HG02884 (cell line): Measurements from ENCODE around the gene JPH2.

ENCODE experiments used
- ATAC-seq: cut with Tn5 transposase; IDR thresholded peaks from one replicate; pipeline ENCODE4 v1.9.1; 2021; ENCODE audit warnings: mild to moderate bottlenecking, moderate library complexity; ENCODE audit not compliant: unreplicated experiment

JPH2 gene

DNA sequence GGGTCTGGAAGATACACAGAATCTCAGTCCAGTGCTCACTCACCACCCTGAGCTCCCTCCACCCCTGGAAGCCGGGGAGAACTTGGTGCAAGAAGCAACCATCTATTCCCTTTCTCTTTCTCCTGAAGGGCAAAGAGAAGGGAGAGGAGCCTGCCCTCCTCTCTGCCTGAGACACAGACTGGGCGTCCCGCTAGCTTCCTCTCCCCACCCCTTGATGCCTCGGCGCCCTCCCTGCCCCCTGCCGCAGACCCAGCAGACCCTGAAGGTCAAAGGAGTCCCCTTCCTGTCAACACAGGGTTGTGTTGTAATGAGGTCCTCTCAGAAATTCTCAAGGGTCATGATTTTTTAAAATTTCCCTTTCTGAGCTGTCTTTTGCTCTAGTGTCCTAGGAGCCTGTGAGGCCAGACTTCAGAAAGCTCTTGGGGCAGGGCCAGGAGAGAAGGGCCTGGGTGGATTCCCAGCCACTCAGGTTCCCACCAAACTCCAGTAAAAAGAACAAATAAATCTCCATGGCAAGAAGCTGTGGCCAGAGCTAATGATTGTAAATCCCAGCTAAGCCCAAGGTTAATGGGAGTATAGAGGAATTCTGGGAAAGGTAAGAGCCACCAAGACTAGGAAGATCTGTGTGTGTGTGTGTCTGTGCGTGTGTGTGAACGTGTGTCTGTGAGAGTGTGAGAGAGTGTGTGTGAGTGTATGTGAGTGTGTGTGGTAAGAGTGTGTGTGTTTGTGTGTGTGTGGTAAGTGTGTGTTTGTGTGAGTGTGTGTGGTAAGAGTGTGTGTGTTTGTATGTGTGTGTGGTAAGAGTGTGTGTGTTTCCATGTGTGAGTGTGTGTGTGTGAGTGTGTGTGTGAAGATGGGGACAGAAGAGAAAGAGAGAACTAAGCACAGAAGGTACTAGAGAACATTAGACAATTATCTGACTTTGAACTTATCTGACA, 1.1 kb upstream of the JPH2 start:
- ATAC-seq: no peak

- ATAC-seq: no peak
Observed at GRCh38 chr20:44186674-44187053, 324 bp downstream of the JPH2 start.

DNA sequence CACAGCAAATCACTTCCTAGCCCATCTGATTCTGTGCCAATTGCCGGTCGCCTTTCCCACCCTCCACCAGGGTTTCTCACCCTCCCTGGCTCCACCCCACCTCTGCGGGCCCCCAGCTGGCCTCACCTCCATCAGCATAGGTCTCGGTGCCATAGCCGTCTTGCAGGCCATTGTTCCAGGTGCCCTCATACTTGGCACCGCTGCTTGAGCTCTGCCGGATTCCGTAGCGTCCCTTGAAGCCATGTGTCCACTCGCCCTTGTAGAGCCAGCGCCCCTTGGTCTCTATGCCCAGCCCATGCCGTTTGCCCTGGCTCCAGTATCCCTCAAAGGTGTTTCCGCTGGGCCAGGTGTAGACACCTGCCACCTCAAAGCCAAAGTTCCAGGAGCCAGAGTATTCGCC, 787 bp downstream of the JPH2 start:
- ATAC-seq: no peak

- ATAC-seq: no peak
Observed at GRCh38 chr20:44185574-44185973, 1.4 kb downstream of the JPH2 start.

GRCh38 chr20:44183282-44183681, 3.7 kb downstream of the JPH2 start:
- no peak for ATAC-seq

- no peak for ATAC-seq
Observed at GRCh38 chr20:44182863-44183262, 4.1 kb downstream of the JPH2 start.

GRCh38 chr20:44182135-44182765, 4.7 kb downstream of the JPH2 start:
- no peak for ATAC-seq

DNA sequence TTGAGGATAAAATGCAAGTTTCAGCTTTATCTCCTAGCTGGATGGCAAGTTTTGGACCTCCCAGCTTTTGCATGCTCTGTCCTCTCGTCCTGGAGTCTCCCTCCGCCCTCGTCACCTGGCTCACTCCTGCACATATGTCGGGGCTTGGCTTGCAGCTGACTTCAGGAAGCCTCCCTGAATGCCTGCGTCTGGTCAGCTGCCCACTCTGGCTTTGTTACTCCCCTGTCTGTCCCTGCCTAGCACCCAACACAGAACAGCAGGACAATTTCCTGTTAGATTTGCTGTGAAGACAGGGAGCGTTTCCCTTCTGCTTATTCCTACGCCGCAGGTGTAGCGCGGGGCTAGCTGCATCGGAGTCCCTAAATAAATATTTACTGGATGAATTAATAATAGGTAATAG, 5.4 kb downstream of the JPH2 start:
- ATAC-seq: no peak

DNA sequence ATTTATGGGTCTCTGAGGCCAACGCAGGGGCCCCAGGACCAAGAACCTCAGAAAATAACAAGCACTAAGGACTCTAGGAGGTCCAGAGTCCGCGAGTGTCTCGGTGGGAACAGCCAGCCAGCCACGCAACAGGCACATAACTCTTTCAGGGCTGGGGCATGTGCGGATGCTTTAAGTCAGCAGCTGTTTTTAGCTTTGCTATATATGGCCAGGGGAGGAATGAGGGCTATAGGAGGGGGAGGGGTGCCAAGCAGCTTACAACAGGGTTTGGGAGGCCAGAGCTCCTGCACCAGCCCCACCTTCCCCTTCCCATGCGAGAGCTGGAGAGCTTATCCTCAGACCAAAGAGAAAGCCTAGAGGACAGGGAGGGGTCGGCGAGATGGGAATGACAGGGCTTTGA, 6.2 kb downstream of the JPH2 start:
- no peak for ATAC-seq

- ATAC-seq: no peak
Observed at GRCh38 chr20:44176833-44177534, 10.0 kb downstream of the JPH2 start.

DNA sequence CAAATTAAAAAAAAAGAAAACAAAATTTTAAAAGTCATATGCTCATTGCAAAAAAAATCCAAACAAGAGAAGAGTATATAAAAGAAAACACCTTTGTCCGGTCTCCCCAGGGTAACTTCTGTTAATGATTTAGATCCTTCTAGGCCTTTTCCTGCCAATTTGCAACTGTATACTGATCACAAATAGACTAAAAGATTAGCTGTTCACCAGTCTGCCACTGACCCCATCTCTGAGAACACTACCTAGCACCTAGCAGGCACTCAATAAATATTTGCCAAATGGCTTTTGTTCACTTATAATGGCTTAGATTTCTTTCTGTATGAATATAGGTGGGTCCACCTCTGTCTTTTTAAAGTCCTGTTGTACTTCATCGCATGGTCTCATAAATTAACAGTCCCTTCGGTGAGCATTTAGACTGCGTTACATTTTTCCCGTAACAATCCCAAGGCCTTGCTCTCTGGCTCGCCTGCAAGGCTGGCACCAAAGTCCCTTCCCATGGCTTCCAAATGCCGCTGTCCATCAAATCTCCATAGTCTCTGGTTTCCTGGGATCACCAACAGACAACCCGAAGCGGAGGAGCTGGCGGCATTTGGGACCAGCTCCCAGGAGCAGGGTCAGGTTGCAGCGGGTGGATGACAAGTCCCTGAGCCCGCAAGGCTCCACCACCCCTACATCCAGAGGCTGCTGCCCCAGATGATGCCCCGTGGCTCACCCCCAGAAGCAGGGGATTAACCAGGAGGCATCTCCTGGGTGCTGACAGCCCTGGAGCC, 11.8 kb downstream of the JPH2 start:
- ATAC-seq: no peak

- no peak for ATAC-seq
Observed at GRCh38 chr20:44173846-44174245, 13.1 kb downstream of the JPH2 start.

DNA sequence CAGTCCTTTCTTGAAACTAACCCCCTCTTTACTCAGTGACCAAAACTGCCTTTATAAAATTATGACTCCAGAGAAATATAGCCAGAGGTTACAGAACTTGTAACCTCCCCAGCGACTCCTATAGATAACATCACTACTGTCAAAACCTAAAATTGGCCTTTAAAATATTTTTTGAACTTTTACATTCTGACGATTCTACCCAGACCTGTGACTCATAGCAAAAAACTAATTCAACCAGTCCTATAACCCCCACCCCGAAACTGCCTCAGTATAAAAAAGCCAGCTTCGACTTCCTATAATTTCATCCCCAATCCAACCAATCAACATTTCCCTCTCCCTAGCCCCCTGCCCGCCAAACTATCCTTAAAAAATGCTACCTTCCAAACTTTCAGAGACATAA, 13.9 kb downstream of the JPH2 start:
- ATAC-seq: no peak

DNA sequence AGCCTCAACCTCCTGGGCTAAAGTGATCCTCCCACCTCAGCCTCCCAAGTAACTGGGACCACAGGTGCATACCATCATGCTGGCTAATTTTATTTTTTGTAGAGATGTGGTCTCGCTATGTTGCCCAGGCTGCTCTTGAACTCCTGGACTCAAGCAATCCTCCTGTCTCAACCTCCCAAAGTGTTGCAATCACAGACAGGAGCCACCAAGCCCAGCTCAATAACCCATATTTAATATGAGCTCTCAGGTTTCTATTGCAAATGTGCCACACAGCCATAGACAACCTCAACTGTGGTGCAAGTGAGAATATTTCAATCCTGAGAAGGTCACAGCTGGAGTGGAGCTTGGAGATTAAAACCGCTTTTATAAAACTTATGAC, 14.4 kb downstream of the JPH2 start:
- ATAC-seq: no peak

DNA sequence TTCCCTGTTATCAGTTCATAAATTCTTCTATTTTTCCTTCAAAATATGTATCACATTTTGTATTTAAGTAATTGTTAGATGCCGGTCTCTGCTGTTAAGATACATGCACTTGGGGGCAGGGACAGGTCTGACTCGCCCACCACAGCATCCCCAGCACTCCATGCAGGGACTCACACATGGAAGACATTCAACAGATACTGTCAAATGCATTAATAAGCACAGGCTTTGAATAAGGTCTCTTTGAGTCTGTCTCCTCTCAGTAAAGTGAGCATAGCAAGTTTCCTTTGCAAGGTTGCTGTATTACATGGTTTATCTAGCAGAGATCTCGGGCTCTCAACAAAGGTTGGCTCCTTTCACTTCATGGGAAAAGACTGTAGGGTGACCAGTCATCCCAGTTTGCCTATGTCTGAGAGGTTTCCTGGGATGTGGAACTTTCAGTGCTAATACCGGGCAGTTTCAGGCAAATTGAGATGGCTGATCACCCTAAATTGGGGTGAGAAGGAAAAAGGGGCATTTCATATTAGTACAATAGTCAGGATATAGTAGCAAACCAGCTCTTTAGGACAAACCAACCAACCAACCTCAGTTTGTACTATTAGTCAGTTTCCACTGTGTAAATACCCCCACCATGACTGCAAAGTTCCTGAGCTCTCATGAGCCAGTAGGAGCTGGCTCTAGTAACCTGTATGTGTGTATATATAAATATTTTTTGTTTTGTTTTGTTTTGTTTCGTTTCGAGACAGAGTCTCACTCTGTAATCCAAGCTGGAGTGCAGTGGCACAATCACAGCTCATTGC, 15.0 kb downstream of the JPH2 start:
- no peak for ATAC-seq

- no peak for ATAC-seq
Observed at GRCh38 chr20:44170816-44171410, 16.1 kb downstream of the JPH2 start.

- no peak for ATAC-seq
Observed at GRCh38 chr20:44167736-44168135, 19.3 kb downstream of the JPH2 start.

DNA sequence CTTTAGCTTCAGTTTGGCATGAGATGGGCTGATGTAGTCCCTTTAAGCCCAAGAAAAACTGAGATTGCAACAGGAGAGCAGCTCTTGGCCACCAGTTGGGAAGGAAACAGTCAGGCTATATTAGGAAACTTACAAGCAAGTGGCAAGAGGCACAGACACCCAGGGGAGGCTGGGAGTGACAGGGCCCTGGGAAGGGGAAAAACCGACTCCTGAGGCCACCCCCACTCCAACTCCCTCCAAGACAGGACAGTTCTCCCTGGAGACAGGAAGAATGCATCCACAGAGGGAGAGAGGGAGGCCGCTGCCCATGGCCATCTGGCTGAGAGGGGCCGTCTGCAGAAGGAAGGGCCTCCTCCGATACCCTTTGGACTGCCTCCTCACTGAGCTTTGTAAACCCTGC, 20.5 kb downstream of the JPH2 start:
- ATAC-seq: no peak

DNA sequence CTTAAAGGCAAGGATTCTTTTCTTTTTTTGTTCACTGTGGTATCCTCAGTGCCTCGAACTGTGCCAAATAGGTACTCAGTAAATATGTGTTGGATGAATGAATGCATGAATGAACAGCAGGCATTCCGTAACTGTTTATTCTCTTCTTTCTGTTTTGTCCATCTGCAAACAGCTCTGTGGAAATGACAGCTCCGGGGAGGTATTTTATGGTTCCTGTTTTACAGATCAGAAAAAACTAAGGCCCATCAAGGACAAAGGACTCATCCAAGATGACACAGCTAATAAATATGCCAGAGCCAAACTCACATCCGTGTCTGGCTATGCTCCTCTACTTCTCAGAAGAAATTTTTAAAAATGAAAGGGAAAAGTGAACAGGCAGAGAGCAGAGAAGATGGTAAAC, 21.0 kb downstream of the JPH2 start:
- ATAC-seq: no peak

DNA sequence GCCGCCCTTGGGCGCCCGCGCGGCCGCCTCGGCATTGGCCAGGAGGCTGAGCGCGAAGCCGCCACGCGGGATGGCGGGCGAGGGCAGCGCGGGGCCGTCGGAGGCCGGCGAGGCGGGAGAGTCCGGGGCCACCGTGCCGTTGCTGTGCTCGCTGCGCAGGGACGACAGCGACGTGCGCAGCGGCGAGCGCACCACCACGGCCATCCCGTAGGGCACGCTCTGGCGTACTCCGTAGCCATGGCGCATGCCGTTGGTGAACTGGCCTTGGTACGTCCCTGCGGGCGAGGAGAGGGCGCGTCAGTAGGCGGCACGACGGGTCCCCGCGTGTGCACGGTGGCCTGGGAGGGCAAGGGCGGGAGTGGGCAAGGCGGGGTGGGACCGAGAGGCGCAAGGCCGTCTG, 26.9 kb downstream of the JPH2 start:
- ATAC-seq: no peak
